Measurements from ENCODE around the gene DDAH2.

GRCh38 chr6:31742894-31743293 is 13.8 kb upstream of the DDAH2 start:
- TF ChIP-seq CTCF (IDR thresholded peaks at IDR 0.05; ENCODE audit: insufficient read depth, low read depth, low read length), result no peak
- TF ChIP-seq EZH2 (IDR thresholded peaks at IDR 0.05; ENCODE audit: insufficient read depth, low read length), result no peak
